HepG2 (cell line): ENCODE measurements around the gene NHSL1. TPM values are rescaled to one million over a fixed set of nuclear protein-coding genes. Genes with fewer than 3 reads are reported as not detected.
A peak's percentile ranks its signal among the peaks of the same experiment; 100 is the strongest.

Experiments used
- ATAC-seq: fragments of 200-7000 bp; cut with Tn5 transposase; 3 replicates; pipeline ENCODE4 v1.9.1; 2020; ENCODE audit warnings: mild to moderate bottlenecking, moderate library complexity
- BruUV-seq: library from RNA; stranded (reverse); fragments of 400-500 nt; replicated peaks from 2 replicates; lab custom pipeline; 2021; lab: Mats Ljungman, UMichigan
- CTCF ChIA-PET: fragments of 300-600 bp; formaldehyde crosslinking; extraction: SDS; loops from one replicate; lab custom pipeline; 2021; ENCODE audit warnings: low total read pairs, inconsistent platforms, low intra/inter-chr PET ratio; lab: Yijun Ruan, JAX
- POLR2A ChIA-PET: fragments of 350-600 bp; sonication (Branson Sonifier 250); formaldehyde crosslinking; loops from one replicate; lab custom pipeline; 2020; ENCODE audit warnings: antibody characterized with exemption, inconsistent platforms; lab: Yijun Ruan, JAX
- DNase-seq: peaks from one replicate; pipeline ENCODE4 v3.0.0-alpha.2; 2015; ENCODE audit warnings: low spot score
- FAIRE-seq: peaks from 3 replicates; lab custom pipeline; 2011; peaks lifted over from hg19 to GRCh38; lab: Jason Lieb, UNC
- H2AFZ ChIP-seq: one replicate; pipeline ENCODE4 v1.6.1; 2011; ENCODE audit warnings: low read length, inconsistent platforms
- H3K27ac ChIP-seq: fragments of 300-600 bp; 3 replicates; pipeline ENCODE4 v1.8.0; 2011; ENCODE audit warnings: mixed run types, mild to moderate bottlenecking, mixed read lengths, low read length, inconsistent platforms; ENCODE audit not compliant: insufficient read depth; ENCODE audit errors: extremely low read length
- H3K27me3 ChIP-seq, 2 experiments: fragments of 200-600 bp in 1 of 2; 2 replicates in 1 of 2; 3 replicates in 1 of 2; pipeline versions ENCODE4 v1.6.0 to v1.8.0; 2011; ENCODE audit warnings: low read length in 2 of 2, mild to moderate bottlenecking in 2 of 2, moderate library complexity in 2 of 2, inconsistent platforms in 1 of 2; ENCODE audit not compliant: insufficient read depth in 2 of 2, control insufficient read depth in 1 of 2
- H3K36me3 ChIP-seq, 2 experiments: fragments of 200-600 bp in 1 of 2; replicated peaks in 1 of 2; 2 replicates in 1 of 2; 3 replicates in 1 of 2; pipeline versions ENCODE4 v1.5.1 to v1.8.0; 2011; ENCODE audit warnings: low read length in 2 of 2, inconsistent platforms in 1 of 2; ENCODE audit not compliant: insufficient read depth in 2 of 2, control insufficient read depth in 1 of 2
- H3K4me1 ChIP-seq: 2 replicates; pipeline ENCODE4 v1.5.1; 2012; ENCODE audit warnings: low read length, inconsistent platforms; ENCODE audit not compliant: insufficient read depth
- H3K4me2 ChIP-seq: 2 replicates; pipeline ENCODE4 v1.6.0; 2011; ENCODE audit warnings: low read depth, low read length, inconsistent platforms
- H3K4me3 ChIP-seq, 3 experiments: fragments of 200-600 bp in 1 of 3; sonication (generic), shearing (Covaris generic) in 1 of 3; replicated peaks in 1 of 3; 2 replicates each; pipeline ENCODE4 v1.5.1; 2011 to 2016; ENCODE audit warnings: low read length in 3 of 3, inconsistent platforms in 2 of 3, low read depth in 2 of 3, mild to moderate bottlenecking in 2 of 3, control low read depth in 1 of 3, mixed read lengths in 1 of 3; ENCODE audit not compliant: insufficient read depth in 1 of 3
- H3K79me2 ChIP-seq: one replicate; pipeline ENCODE4 v1.6.1; 2011; ENCODE audit warnings: low read length, inconsistent platforms; ENCODE audit not compliant: insufficient read depth
- H3K9ac ChIP-seq: 2 replicates; pipeline ENCODE4 v1.6.0; 2011; ENCODE audit warnings: mild to moderate bottlenecking, low read depth, low read length, inconsistent platforms; ENCODE audit not compliant: insufficient read depth
- H3K9me3 ChIP-seq: 2 replicates; pipeline ENCODE4 v1.5.1; 2012; ENCODE audit warnings: mild to moderate bottlenecking, low read length
- H4K20me1 ChIP-seq: 2 replicates; pipeline ENCODE4 v1.6.0; 2011; ENCODE audit warnings: inconsistent platforms, mild to moderate bottlenecking, low read length, moderate library complexity; ENCODE audit not compliant: insufficient read depth
- AGO2 ChIP-seq: fragments of 200-400 bp; formaldehyde crosslinking; optimal IDR thresholded peaks from 2 replicates; pipeline ENCODE3; 2017; ENCODE audit warnings: mild to moderate bottlenecking, low read depth, low read length, moderate library complexity
- ATM ChIP-seq: fragments of 450-650 bp; IDR thresholded peaks from 2 replicates; pipeline ENCODE4 v1.7.1; 2017; ENCODE audit warnings: mild to moderate bottlenecking, borderline replicate concordance
- FOXK2 ChIP-seq: fragments of 450-650 bp; IDR thresholded peaks from 2 replicates; pipeline ENCODE4 v1.6.1; 2016
- FOXM1 ChIP-seq: sonication (generic); formaldehyde crosslinking; IDR thresholded peaks from 2 replicates; pipeline ENCODE4 v1.5.0; 2020; ENCODE audit warnings: missing genetic modification reagents
- GFI1 ChIP-seq: sonication (generic); formaldehyde crosslinking; IDR thresholded peaks from 2 replicates; pipeline ENCODE4 v1.5.0; 2020; ENCODE audit warnings: missing genetic modification reagents, mild to moderate bottlenecking, borderline replicate concordance
- IKZF4 ChIP-seq: sonication (generic); formaldehyde crosslinking; IDR thresholded peaks from 2 replicates; pipeline ENCODE4 v1.5.1; 2020; ENCODE audit warnings: borderline replicate concordance, mild to moderate bottlenecking, low read depth, missing genetic modification reagents; ENCODE audit errors: not compliant biosample characterization
- KDM1A ChIP-seq: IDR thresholded peaks from 2 replicates; pipeline ENCODE4 v1.6.1; 2016; ENCODE audit warnings: missing compliant biosample characterization
- POLR2G ChIP-seq: fragments of 200-400 bp; formaldehyde crosslinking; IDR thresholded peaks from 2 replicates; pipeline ENCODE4 v1.6.1; 2018; ENCODE audit warnings: mild to moderate bottlenecking, low read depth, low read length, moderate library complexity
- RBM22 ChIP-seq: fragments of 200-400 bp; formaldehyde crosslinking; optimal IDR thresholded peaks from 2 replicates; pipeline ENCODE3; 2017; ENCODE audit warnings: mild to moderate bottlenecking, low read length, moderate library complexity
- WGBS: methylation state at CpG from one replicate; pipeline ENCODE4 v1.1.6; 2017; ENCODE audit warnings: low lambda C conversion rate; 5-methylcytosine and 5-hydroxymethylcytosine counted together
- in situ Hi-C: cut with HindIII; loops from 2 replicates; pipeline ENCODE4 v1.10.0; 2017; ENCODE audit warnings: low pct_unique_long_range_greater_than_20kb; ENCODE audit not compliant: extremely low pct_ligation_motif_present
- intact Hi-C: fragments of 100-400 bp; cut with micrococcal nuclease; formaldehyde crosslinking; loops from one replicate; pipeline ENCODE4 v1.10.0; 2022; ENCODE audit not compliant: unreplicated experiment
- polyA plus RNA-seq, 8 experiments: library from polyadenylated mRNA; depleted of rRNA in 3 of 8; stranded (reverse) in 7 of 8; unstranded in 1 of 8; fragments of >200 nt; fragmentation: Illumina TruSeq in 4 of 8; extraction: Trizol in 4 of 8; gene quantifications; 2 replicates each; pipeline versions ENCODE4 v1.2.1 to v1.2.3, GENCODE V29; 2011 to 2016; ENCODE audit warnings: low read depth in 4 of 8, missing spikeins in 1 of 8, mixed read lengths in 1 of 8; ENCODE audit not compliant: insufficient read depth in 1 of 8
- total RNA-seq, 5 experiments: library from RNA; depleted of rRNA; stranded (reverse); fragments of >200 nt; fragmentation: Illumina TruSeq; extraction: Trizol; gene quantifications; 2 replicates each; pipeline ENCODE4 v1.2.3, GENCODE V29; 2016; ENCODE audit warnings: low read depth in 1 of 5

The NHSL1 gene
- total and polyA plus RNA-seq, 2 of the 13 experiments (the other 11 are each of a cell fraction or from before 2014, with no cell fraction given), result 24.9 to 53.6 TPM

GRCh38 chr6:138416206-138416605 lies 83.1 kb downstream of the NHSL1 start:
- H3K9ac ChIP-seq, result no peak overlapping the region
- H3K27me3 ChIP-seq, result no peaks in the 10 kb centered on the region
- CTCF ChIA-PET, result no interaction called here
- intact Hi-C loops (no loop called here), in situ Hi-C loops (no loop called here)
- H3K36me3 ChIP-seq, result peaks cover 3 to 31% of the 10 kb centered on the region in 2 experiments
- H3K9me3 ChIP-seq, result no peaks in the 10 kb centered on the region
- no peak overlapping the region for H3K27ac ChIP-seq
- ATAC-seq (no peak), DNase-seq (no peak), FAIRE-seq (no peak)
- POLR2A ChIA-PET, result no interaction called here
- TF ChIP-seq POLR2G, result 0 out of 2 replicates have a peak, but pooled peaks have one; percentile 8
- peak; percentile 20 for TF ChIP-seq AGO2
- no peak for TF ChIP-seq GFI1
- H3K4me3 ChIP-seq, result no peak overlapping the region
- no peak overlapping the region for H3K4me2 ChIP-seq
- no peaks in the 10 kb centered on the region for H3K79me2 ChIP-seq
- H4K20me1 ChIP-seq, result no peaks in the 10 kb centered on the region
- no peak overlapping the region for H2AFZ ChIP-seq
- WGBS, result 91% methylated on average over 3 of the region's 4 CpGs
- peaks cover 17% of the 10 kb centered on the region for H3K4me1 ChIP-seq
- no TSS peak for BruUV-seq

GRCh38 chr6:138415125-138415524 lies 84.2 kb downstream of the NHSL1 start:
- Histone ChIP-seq H3K4me2 (no peak overlapping the region), H3K36me3 (peaks cover 5 to 39% of the 10 kb centered on the region in 2 experiments), H3K27me3 (no peaks in the 10 kb centered on the region), H4K20me1 (no peaks in the 10 kb centered on the region), H3K9ac (no peak overlapping the region), H3K79me2 (no peaks in the 10 kb centered on the region), H3K27ac (no peak overlapping the region), H3K4me3 (no peak overlapping the region), H2AFZ (no peak overlapping the region), H3K4me1 (peaks cover 10% of the 10 kb centered on the region), H3K9me3 (no peaks in the 10 kb centered on the region)
- CTCF ChIA-PET, result no interaction called here
- POLR2A ChIA-PET, result interaction anchor here (1.0 kb wide), 1 partner anchor 358 kb away, joined by 3 read pairs; the partner anchor contains the start of gene CCDC28A
- 97% methylated on average over 5 of the region's 5 CpGs for WGBS
- FAIRE-seq, result no peak
- no peak for DNase-seq
- in situ Hi-C loops (no loop called here), intact Hi-C loops (no loop called here)
- TF ChIP-seq KDM1A (CRISPR knock-in tag) (no peak), FOXM1 (CRISPR knock-in tag) (no peak), IKZF4 (CRISPR knock-in tag) (no peak), ATM (no peak), RBM22 (peak; percentile 18), FOXK2 (no peak)
- ATAC-seq, result no peak
- no TSS peak for BruUV-seq
